T-cell (primary cell): ENCODE data around the gene FHIT. TPM values are rescaled to one million over a fixed set of nuclear protein-coding genes. Genes with fewer than 3 reads are reported as not detected.

ENCODE experiments used
- ATAC-seq, 4 experiments: fragments of 200-7000 bp in 3 of 4; fragments of 150-1000 bp in 1 of 4; cut with Tn5 transposase; replicated peaks in 1 of 4; 1 replicate in 3 of 4; 2 replicates in 1 of 4; pipeline ENCODE4 v1.10.0; 2021; ENCODE audit warnings: moderate library complexity in 3 of 4, mild to moderate bottlenecking in 2 of 4, moderate number of reproducible peaks in 1 of 4
- CTCF ChIA-PET, 2 donors: fragments of 300-600 bp; sonication (Branson Sonifier 250); formaldehyde crosslinking; loops; one replicate each; lab custom pipeline; 2022; ENCODE audit warnings: antibody characterized with exemption in 2 of 2; lab: Charles Lee
- POLR2A ChIA-PET, 2 donors: fragments of 300-600 bp; sonication (Branson Sonifier 250); formaldehyde crosslinking; loops; one replicate each; lab custom pipeline; 2022; ENCODE audit warnings: antibody characterized with exemption in 2 of 2; lab: Charles Lee
- DNase-seq, 35 experiments: peaks; one replicate each; pipeline versions ENCODE4 v3.0.0 to v3.0.0-alpha.2; 2013 to 2023
- H3K27ac ChIP-seq: one replicate; pipeline ENCODE4 v1.5.1; 2013; ENCODE audit warnings: low read length
- H3K27me3 ChIP-seq, 2 experiments: replicated peaks in 1 of 2; 1 replicate in 1 of 2; 2 replicates in 1 of 2; pipeline versions ENCODE4 v1.6.1 to v1.7.0; 2013; ENCODE audit warnings: low read length in 1 of 2, mixed read lengths in 1 of 2; ENCODE audit not compliant: control insufficient read depth in 2 of 2, insufficient read depth in 2 of 2; ENCODE audit errors: extremely low read depth in 1 of 2
- H3K36me3 ChIP-seq, 2 donors: 1 replicate in 1 of 2; 2 replicates in 1 of 2; pipeline versions ENCODE4 v1.6.1 to v1.7.0; 2013; ENCODE audit warnings: low read length in 1 of 2; ENCODE audit not compliant: control insufficient read depth in 2 of 2, insufficient read depth in 1 of 2; ENCODE audit errors: extremely low read depth in 1 of 2
- H3K4me1 ChIP-seq, 2 experiments: 1 replicate in 1 of 2; 2 replicates in 1 of 2; pipeline versions ENCODE4 v1.6.1 to v1.7.0; 2013; ENCODE audit warnings: low read length in 2 of 2, mixed read lengths in 1 of 2; ENCODE audit not compliant: insufficient read depth in 2 of 2, control insufficient read depth in 1 of 2; ENCODE audit errors: extremely low read depth in 1 of 2
- H3K4me3 ChIP-seq, 2 donors: 1 replicate in 1 of 2; 2 replicates in 1 of 2; pipeline versions ENCODE4 v1.5.1 to v1.7.0; 2013; ENCODE audit warnings: mild to moderate bottlenecking in 2 of 2, low read length in 1 of 2, moderate library complexity in 1 of 2; ENCODE audit not compliant: control insufficient read depth in 1 of 2; ENCODE audit errors: extremely low read depth in 1 of 2
- H3K9me3 ChIP-seq: 2 replicates; pipeline ENCODE4 v1.7.0; 2013
- H3K27ac Mint-ChIP-seq, 2 donors: one replicate each; pipeline ENCODE4 v1.8.0; 2020 to 2021; ENCODE audit warnings: mild to moderate bottlenecking in 2 of 2, mixed read lengths in 2 of 2
- H3K27me3 Mint-ChIP-seq, 2 donors: one replicate each; pipeline ENCODE4 v1.8.0; 2021 to 2022; ENCODE audit warnings: mixed read lengths in 2 of 2
- H3K36me3 Mint-ChIP-seq: one replicate; pipeline ENCODE4 v1.8.0; 2021; ENCODE audit warnings: mixed read lengths
- H3K4me1 Mint-ChIP-seq, 3 donors: one replicate each; pipeline ENCODE4 v1.8.0; 2020 to 2022; ENCODE audit warnings: mixed read lengths in 3 of 3, mild to moderate bottlenecking in 1 of 3
- H3K4me3 Mint-ChIP-seq, 3 donors: one replicate each; pipeline ENCODE4 v1.8.0; 2020 to 2022; ENCODE audit warnings: mild to moderate bottlenecking in 3 of 3, mixed read lengths in 3 of 3, moderate library complexity in 3 of 3
- H3K9me3 Mint-ChIP-seq, 3 donors: one replicate each; pipeline ENCODE4 v1.8.0; 2020 to 2022; ENCODE audit warnings: mixed read lengths in 3 of 3
- WGBS: methylation state at CpG from one replicate; pipeline ENCODE4 v1.1.5; 2013; ENCODE audit warnings: missing lambda C conversion rate; ENCODE audit not compliant: insufficient coverage; 5-methylcytosine and 5-hydroxymethylcytosine counted together
- total RNA-seq, 35 experiments: library from RNA in 6 of 35; stranded (reverse) in 6 of 35; fragments of 120-200 nt in 1 of 35; gene quantifications; one replicate each; pipeline versions ENCODE4 v1.2.1 to v1.2.4 and lab custom pipeline; 2013 to 2026

FHIT gene
- total RNA-seq, 5 donors from 2014 or later (not counting 1 experiment from before 2014, with no cell fraction given), result 33.1 to 197 (median 78.3) TPM

- DNase-seq (no peak), ATAC-seq (no peak)
- no peak overlapping the region for H3K4me3 Mint-ChIP-seq
- H3K27me3 Mint-ChIP-seq, result no peaks in the 10 kb centered on the region
- no peaks in the 10 kb centered on the region for H3K9me3 Mint-ChIP-seq
- peaks cover 0 to 7% of the 10 kb centered on the region in 2 experiments for H3K4me1 ChIP-seq
- no peak overlapping the region for H3K27ac ChIP-seq
- H3K27ac Mint-ChIP-seq, result no peak overlapping the region
- no peaks in the 10 kb centered on the region for H3K36me3 ChIP-seq
- no peaks in the 10 kb centered on the region for H3K9me3 ChIP-seq
- H3K4me1 Mint-ChIP-seq, result peaks cover 0 to 4% (median 0%) of the 10 kb centered on the region in 3 donors
- CTCF ChIA-PET, result no interaction called here
- H3K36me3 Mint-ChIP-seq, result no peaks in the 10 kb centered on the region
- H3K27me3 ChIP-seq, result no peaks in the 10 kb centered on the region
- no peak overlapping the region for H3K4me3 ChIP-seq
- POLR2A ChIA-PET, result no interaction called here
These were observed 93.8 kb downstream of the FHIT start for GRCh38 chr3:61157414-61157813.

GRCh38 chr3:61155701-61156292, 95.5 kb downstream of the FHIT start:
- Mint-ChIP-seq H3K4me3 (no peak overlapping the region), H3K9me3 (no peaks in the 10 kb centered on the region), H3K36me3 (peaks cover 3% of the 10 kb centered on the region), H3K27ac (no peak overlapping the region), H3K27me3 (no peaks in the 10 kb centered on the region), H3K4me1 (peaks cover 0 to 12% (median 0%) of the 10 kb centered on the region in 3 donors)
- Histone ChIP-seq H3K27me3 (no peaks in the 10 kb centered on the region), H3K36me3 (no peaks in the 10 kb centered on the region), H3K4me3 (no peak overlapping the region), H3K9me3 (no peaks in the 10 kb centered on the region), H3K27ac (no peak overlapping the region), H3K4me1 (peaks cover 0 to 12% of the 10 kb centered on the region in 2 experiments)
- no peak for ATAC-seq
- DNase-seq, result no peak
- POLR2A ChIA-PET, result no interaction called here
- CTCF ChIA-PET, result no interaction called here
- 80% methylated on average over 2 of the region's 3 CpGs for WGBS

- ATAC-seq, result no peak
- peaks cover 0 to 12% (median 0%) of the 10 kb centered on the region in 3 donors for H3K4me1 Mint-ChIP-seq
These were observed 96.6 kb downstream of the FHIT start for GRCh38 chr3:61154457-61155198.

GRCh38 chr3:61152071-61152470, 99.2 kb downstream of the FHIT start:
- DNase-seq, result no peak
- H3K4me3 ChIP-seq, result no peak overlapping the region

More at GRCh38 chr3:61154457-61155198, 96.6 kb downstream of the FHIT start:
- no peak overlapping the region for H3K4me3 Mint-ChIP-seq
- no peaks in the 10 kb centered on the region for H3K36me3 ChIP-seq
- H3K27me3 Mint-ChIP-seq, result no peaks in the 10 kb centered on the region
- no peaks in the 10 kb centered on the region for H3K9me3 ChIP-seq
- CTCF ChIA-PET, result no interaction called here
- peaks cover 0 to 12% of the 10 kb centered on the region in 2 experiments for H3K4me1 ChIP-seq
- H3K27ac ChIP-seq, result no peak overlapping the region
- 83% methylated on average over 1 of the region's 7 CpGs for WGBS
- no peak overlapping the region for H3K27ac Mint-ChIP-seq
- H3K9me3 Mint-ChIP-seq, result peaks cover 0 to 3% (median 0%) of the 10 kb centered on the region in 3 donors
- no peaks in the 10 kb centered on the region for H3K27me3 ChIP-seq
- no peak for DNase-seq
- POLR2A ChIA-PET, result no interaction called here
- peaks cover 3% of the 10 kb centered on the region for H3K36me3 Mint-ChIP-seq
- H3K4me3 ChIP-seq, result no peak overlapping the region

GRCh38 chr3:61149236-61149635, 102.0 kb downstream of the FHIT start:
- Mint-ChIP-seq H3K4me1 (peaks cover 0 to 12% (median 0%) of the 10 kb centered on the region in 3 donors), H3K27ac (no peak overlapping the region), H3K4me3 (no peak overlapping the region), H3K27me3 (no peaks in the 10 kb centered on the region), H3K36me3 (peaks cover 3% of the 10 kb centered on the region), H3K9me3 (peaks cover 0 to 3% (median 1%) of the 10 kb centered on the region in 3 donors)
- ATAC-seq (no peak), DNase-seq (no peak)
- CTCF ChIA-PET, result no interaction called here
- Histone ChIP-seq H3K4me1 (peaks cover 0 to 5% of the 10 kb centered on the region in 2 experiments), H3K4me3 (no peak overlapping the region), H3K27me3 (no peaks in the 10 kb centered on the region), H3K27ac (no peak overlapping the region), H3K36me3 (no peaks in the 10 kb centered on the region), H3K9me3 (no peaks in the 10 kb centered on the region)
- POLR2A ChIA-PET, result no interaction called here

More at GRCh38 chr3:61152071-61152470, 99.2 kb downstream of the FHIT start:
- 11% methylated on average over 1 of the region's 1 CpG for WGBS
- no peaks in the 10 kb centered on the region for H3K27me3 Mint-ChIP-seq
- peaks cover 0 to 3% (median 0%) of the 10 kb centered on the region in 3 donors for H3K9me3 Mint-ChIP-seq
- no peak overlapping the region for H3K27ac Mint-ChIP-seq
- no peaks in the 10 kb centered on the region for H3K9me3 ChIP-seq
- POLR2A ChIA-PET, result no interaction called here
- peaks cover 0 to 5% of the 10 kb centered on the region in 2 experiments for H3K4me1 ChIP-seq
- peaks cover 3% of the 10 kb centered on the region for H3K36me3 Mint-ChIP-seq
- H3K4me3 Mint-ChIP-seq, result no peak overlapping the region
- H3K27ac ChIP-seq, result no peak overlapping the region
- CTCF ChIA-PET, result no interaction called here
- no peak for ATAC-seq
- no peaks in the 10 kb centered on the region for H3K36me3 ChIP-seq
- no peaks in the 10 kb centered on the region for H3K27me3 ChIP-seq
- peaks cover 0 to 12% (median 0%) of the 10 kb centered on the region in 3 donors for H3K4me1 Mint-ChIP-seq

GRCh38 chr3:61146010-61146890, 105.0 kb downstream of the FHIT start:
- no peaks in the 10 kb centered on the region for H3K4me1 Mint-ChIP-seq
- H3K9me3 Mint-ChIP-seq, result peaks cover 0 to 3% (median 1%) of the 10 kb centered on the region in 3 donors
- no peaks in the 10 kb centered on the region for H3K36me3 ChIP-seq
- ChIA-PET CTCF (interaction anchor here (0.5 to 1.0 kb wide), 2 partner anchors 36 to 165 kb away, joined by 3 to 7 read pairs; no protein-coding TSS in a partner anchor), POLR2A (no interaction called here)
- no peaks in the 10 kb centered on the region for H3K27me3 Mint-ChIP-seq
- ATAC-seq (no peak), DNase-seq (no peak)
- no CpG with 5 or more reads among the region's 3 CpGs for WGBS
- no peaks in the 10 kb centered on the region for H3K9me3 ChIP-seq
- no peaks in the 10 kb centered on the region for H3K27me3 ChIP-seq
- H3K27ac Mint-ChIP-seq, result no peak overlapping the region
- no peak overlapping the region for H3K4me3 Mint-ChIP-seq
- no peak overlapping the region for H3K4me3 ChIP-seq
- H3K4me1 ChIP-seq, result no peaks in the 10 kb centered on the region
- peaks cover 3% of the 10 kb centered on the region for H3K36me3 Mint-ChIP-seq
- no peak overlapping the region for H3K27ac ChIP-seq
